Measurements from ENCODE around the gene HPSE2. TPM values are rescaled to one million over a fixed set of nuclear protein-coding genes. Genes with fewer than 3 reads are reported as not detected.

The HPSE2 gene
- total and polyA plus RNA-seq, 7 donors, result under 0.01 to 11.8 (median 4.8) TPM

DNA sequence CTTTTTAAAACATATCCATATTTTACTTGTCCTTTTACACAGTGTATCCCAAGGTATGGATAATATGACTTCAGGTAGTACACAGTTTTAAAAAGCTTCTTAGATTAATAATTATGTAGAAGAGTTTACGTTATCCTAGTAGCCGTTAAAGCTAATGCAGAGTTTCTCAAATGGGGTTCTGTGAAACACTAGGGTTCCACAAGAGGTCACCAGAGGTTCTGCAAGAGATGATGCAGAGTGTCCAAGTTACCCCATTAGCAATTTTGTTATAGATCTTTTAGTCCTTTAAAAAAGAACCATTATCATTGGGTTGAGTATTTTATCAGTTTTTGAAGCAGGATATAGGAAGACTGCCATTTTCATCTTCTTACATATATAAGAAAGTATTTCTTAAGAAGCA is 490.0 kb downstream of the HPSE2 start:
- TF ChIP-seq POLR2AphosphoS5 (IDR thresholded peaks at IDR 0.05), result no peak
- no peak for TF ChIP-seq POLR2A (IDR thresholded peaks at IDR 0.05)
- no peak for TF ChIP-seq EP300 (IDR thresholded peaks at IDR 0.05)
- no peak for TF ChIP-seq CTCF (IDR thresholded peaks at IDR 0.05)
- no peak for DNase-seq
- intact Hi-C loops (cut with DNase I), result no loop called here
- no peak overlapping the region for H3K27ac ChIP-seq
- H3K4me1 ChIP-seq, result no peaks in the 10 kb centered on the region
- no peak overlapping the region for H3K4me3 ChIP-seq
- 89 to 90% methylated on average over 2 of the region's 2 CpGs for WGBS, 2 donors
- no peaks in the 10 kb centered on the region for H3K27me3 ChIP-seq
- H3K9me3 ChIP-seq, result no peaks in the 10 kb centered on the region
- H3K36me3 ChIP-seq, result no peaks in the 10 kb centered on the region

GRCh38 chr10:98720551-98720950 is 515.1 kb downstream of the HPSE2 start:
- intact Hi-C loops (cut with DNase I), result no loop called here
- Histone ChIP-seq H3K4me3 (no peak overlapping the region), H3K36me3 (no peaks in the 10 kb centered on the region), H3K27me3 (no peaks in the 10 kb centered on the region), H3K27ac (no peak overlapping the region), H3K4me1 (peaks cover 0 to 13% (median 0%) of the 10 kb centered on the region in 4 donors), H3K9me3 (no peaks in the 10 kb centered on the region)
- no peak for DNase-seq
- no peak for TF ChIP-seq POLR2AphosphoS5 (IDR thresholded peaks at IDR 0.05)
- TF ChIP-seq EP300 (IDR thresholded peaks at IDR 0.05), result no peak
- no peak for TF ChIP-seq CTCF (IDR thresholded peaks at IDR 0.05)
- no peak for TF ChIP-seq POLR2A (IDR thresholded peaks at IDR 0.05)
- 28 to 69% methylated on average over 1 of the region's 1 CpG for WGBS, 2 donors

- Histone ChIP-seq H3K27ac (peak overlapping the region in 1 of 4 donors; percentile 10), H3K27me3 (no peaks in the 10 kb centered on the region), H3K4me1 (peaks cover 0 to 25% (median 6%) of the 10 kb centered on the region in 4 donors), H3K9me3 (no peaks in the 10 kb centered on the region), H3K36me3 (no peaks in the 10 kb centered on the region), H3K4me3 (no peak overlapping the region)
- WGBS, 2 donors, result 86% methylated on average over 1 of the region's 1 CpG
- intact Hi-C loops (cut with DNase I), result no loop called here
- TF ChIP-seq POLR2AphosphoS5 (IDR thresholded peaks at IDR 0.05), result peak in 3 of 4 donors; percentile 20 to 82 (median 79)
- no peak for TF ChIP-seq EP300 (IDR thresholded peaks at IDR 0.05)
- DNase-seq, result no peak
These were observed 522.1 kb downstream of the HPSE2 start for GRCh38 chr10:98713586-98713985.

- TF ChIP-seq POLR2A (IDR thresholded peaks at IDR 0.05), result no peak
- TF ChIP-seq CTCF (IDR thresholded peaks at IDR 0.05), result no peak
- TF ChIP-seq EP300 (IDR thresholded peaks at IDR 0.05), result no peak
- H3K9me3 ChIP-seq, result no peaks in the 10 kb centered on the region
- H3K27me3 ChIP-seq, result no peaks in the 10 kb centered on the region
- WGBS, 2 donors, result 86% methylated on average over 5 of the region's 5 CpGs
- H3K4me1 ChIP-seq, result peaks cover 0 to 15% (median 5%) of the 10 kb centered on the region in 4 donors
- H3K4me3 ChIP-seq, result no peak overlapping the region
- intact Hi-C loops (cut with DNase I), result no loop called here
- no peak for DNase-seq
- H3K36me3 ChIP-seq, result no peaks in the 10 kb centered on the region
- no peak overlapping the region for H3K27ac ChIP-seq
These were observed 539.1 kb downstream of the HPSE2 start for GRCh38 chr10:98696516-98696915.

- Histone ChIP-seq H3K4me3 (no peak overlapping the region), H3K4me1 (peaks cover 0 to 15% (median 5%) of the 10 kb centered on the region in 4 donors), H3K36me3 (no peaks in the 10 kb centered on the region), H3K27ac (peak overlapping the region in 1 of 4 donors; percentile 4), H3K9me3 (no peaks in the 10 kb centered on the region), H3K27me3 (no peaks in the 10 kb centered on the region)
- DNase-seq, result no peak
- TF ChIP-seq EP300 (IDR thresholded peaks at IDR 0.05) (no peak), POLR2A (IDR thresholded peaks at IDR 0.05) (no peak), POLR2AphosphoS5 (IDR thresholded peaks at IDR 0.05) (no peak), CTCF (IDR thresholded peaks at IDR 0.05) (no peak)
- intact Hi-C loops (cut with DNase I), result no loop called here
These were observed 540.8 kb downstream of the HPSE2 start for GRCh38 chr10:98694883-98695282.

Measured in sigmoid colon (tissue), 7 donors.